GM19324 (cell line): ENCODE results near the gene ARSB.
"Not testable (repeated sequence)": the region's sequence is repeated elsewhere in the genome, so short reads cannot be mapped to it uniquely, and the experiment has no call there.

Experiments
- ATAC-seq: cut with Tn5 transposase; IDR thresholded peaks from one replicate; pipeline ENCODE4 v1.9.1; 2021; ENCODE audit warnings: mild to moderate bottlenecking, moderate library complexity; ENCODE audit not compliant: unreplicated experiment, low FRiP score

ARSB gene

DNA sequence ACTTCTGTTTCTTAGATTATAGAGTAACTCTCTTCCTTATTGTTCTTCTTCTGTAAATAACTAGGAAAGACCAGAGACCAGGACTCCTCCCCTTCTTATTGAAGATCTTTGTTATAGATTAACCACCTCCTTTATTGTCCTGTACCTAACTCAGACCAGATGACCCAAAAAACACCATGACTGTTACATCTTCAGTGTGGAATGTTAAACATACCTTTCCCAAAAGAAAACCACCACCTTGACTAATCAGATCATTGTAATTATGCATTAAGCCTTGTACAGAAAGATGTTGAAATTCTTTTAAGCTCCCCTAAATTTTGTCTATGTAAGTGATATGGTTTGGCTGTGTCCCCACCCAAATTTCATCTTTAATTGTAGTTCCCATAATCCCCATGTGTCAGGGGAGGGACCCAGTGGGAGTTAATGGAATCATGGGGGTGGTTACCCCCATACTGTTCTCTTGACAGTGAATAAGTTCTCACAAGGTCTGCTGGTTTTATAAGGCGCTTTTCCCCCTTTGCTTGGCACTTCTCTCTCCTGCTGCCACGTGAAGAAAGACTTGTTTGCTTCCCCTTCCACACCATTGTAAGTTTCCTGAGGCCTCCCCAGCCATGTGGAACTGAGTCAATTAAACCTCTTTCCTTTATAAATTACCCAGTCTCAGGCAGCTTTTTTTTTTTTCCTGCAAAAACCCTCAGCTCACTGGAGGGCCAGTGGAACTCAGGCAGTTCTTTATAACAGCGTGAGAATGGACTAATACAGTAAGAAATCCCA is 26.3 kb downstream of the ARSB start:
- ATAC-seq, result no peak

DNA sequence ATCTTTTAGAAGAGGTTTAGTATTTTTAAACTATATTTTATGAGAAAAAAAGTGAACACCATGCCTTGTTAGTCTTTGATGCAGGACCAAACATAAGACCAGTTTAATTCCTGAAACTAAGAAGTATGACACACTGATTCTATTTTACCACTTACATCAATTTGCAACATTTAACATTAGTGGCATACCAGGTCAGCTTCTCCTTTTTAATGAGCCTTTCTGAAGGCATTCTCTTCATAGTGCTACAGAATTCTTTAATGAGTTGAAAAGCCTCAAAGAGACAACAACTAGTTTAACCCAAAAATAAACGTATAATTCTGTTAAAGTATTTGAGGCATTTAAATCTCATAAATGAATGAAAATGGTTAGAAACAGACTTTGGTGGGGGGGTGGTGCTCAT is 28.2 kb downstream of the ARSB start:
- ATAC-seq, result no peak

DNA sequence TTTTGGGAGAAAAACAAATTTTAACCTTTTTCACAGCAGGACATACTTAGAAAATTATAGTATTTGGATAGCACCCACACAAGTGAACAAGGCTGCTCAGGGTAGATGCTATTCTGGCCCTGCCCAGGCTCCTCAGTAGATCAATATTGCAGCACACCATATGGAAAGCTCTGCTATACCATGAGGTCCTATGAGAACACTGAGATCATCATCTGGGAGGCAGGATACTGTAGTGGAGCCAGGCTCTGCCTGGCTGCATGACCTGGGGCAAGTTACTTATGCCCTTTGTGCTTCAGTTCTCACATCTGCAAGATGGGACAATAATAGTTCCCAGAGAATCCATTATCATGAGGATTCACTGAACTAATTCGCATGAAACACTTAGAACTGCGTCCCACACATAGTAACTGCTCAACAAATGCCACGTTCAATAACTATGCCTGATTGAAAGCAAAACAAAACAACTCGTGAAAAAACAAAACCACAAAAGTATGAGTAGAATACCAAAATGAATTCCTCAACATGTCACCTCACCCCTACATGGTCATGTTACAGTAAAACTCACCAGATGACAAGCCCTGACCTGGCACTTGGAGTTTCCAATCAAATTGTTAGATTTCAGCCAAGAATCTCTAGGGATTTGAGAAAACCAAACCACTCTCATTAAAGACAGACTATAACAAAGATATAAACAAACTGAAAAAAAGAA is 31.9 kb downstream of the ARSB start:
- no peak for ATAC-seq

DNA sequence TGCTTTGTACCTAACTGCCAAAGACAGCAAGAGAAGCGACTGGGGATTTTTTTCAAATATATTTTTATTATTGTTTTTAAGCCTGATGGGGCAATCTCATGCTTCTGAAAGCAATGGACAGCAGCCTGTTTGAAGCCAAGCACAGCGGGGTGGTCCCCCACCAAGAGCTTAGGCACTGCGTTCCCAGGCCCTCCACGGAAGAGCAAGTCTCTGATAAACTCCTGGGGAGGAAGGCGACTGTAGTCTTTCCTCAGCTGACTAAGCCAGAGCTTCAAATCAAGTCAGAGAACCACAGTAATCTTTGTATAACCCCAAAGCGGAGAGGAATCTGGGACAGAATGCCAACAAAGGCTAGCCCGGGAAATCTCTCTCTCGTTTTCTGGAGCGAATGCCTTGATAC is 54.4 kb downstream of the ARSB start:
- no peak for ATAC-seq

DNA sequence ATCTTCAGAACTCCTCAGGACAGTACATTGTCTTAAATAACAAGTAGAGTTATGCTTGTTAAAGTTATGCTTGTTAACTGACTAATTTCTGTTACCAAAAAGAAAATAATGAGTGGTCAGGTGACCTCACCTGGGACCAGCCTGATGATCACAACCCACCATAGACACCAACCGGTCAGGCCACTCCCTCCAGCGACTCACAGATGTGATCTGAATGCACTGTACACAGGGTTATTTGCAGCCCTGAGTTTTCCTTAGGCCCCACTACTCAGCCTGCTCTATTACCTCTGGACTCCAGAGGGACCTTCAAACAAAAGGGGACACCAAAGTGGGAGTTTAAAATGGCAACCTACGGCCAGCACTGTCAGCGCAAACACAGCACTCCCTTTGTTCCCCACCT is 55.3 kb downstream of the ARSB start:
- ATAC-seq, result no peak

DNA sequence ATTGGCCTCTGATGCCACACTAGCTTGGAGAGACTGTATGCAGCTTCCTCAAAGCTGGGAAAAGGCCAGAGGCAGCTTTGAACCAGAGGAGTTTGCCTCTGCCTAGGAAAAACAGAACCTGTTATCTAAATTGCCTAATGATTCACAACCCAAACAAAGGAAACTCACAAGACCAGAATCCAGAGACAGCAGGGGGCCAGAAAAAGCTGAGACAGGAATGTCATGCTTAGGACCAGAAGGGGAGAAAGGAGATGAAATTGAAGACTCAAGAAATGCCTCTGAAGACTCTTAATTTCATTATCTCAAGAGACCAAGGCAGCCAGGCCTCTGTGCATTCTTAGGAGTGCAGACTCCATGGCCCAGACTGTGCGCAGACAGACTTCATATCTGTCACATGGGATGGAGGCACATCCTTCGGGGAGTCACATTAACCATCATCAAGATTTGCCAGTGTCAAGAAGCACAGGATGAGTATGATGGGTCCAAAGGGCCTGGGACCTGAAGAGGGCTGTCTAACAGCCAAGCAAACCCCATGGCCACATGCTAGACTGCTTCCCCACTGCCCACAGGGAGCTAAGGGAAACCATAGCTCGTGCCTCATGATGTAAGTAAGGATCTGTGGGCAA is 57.3 kb downstream of the ARSB start:
- ATAC-seq, result no peak

DNA sequence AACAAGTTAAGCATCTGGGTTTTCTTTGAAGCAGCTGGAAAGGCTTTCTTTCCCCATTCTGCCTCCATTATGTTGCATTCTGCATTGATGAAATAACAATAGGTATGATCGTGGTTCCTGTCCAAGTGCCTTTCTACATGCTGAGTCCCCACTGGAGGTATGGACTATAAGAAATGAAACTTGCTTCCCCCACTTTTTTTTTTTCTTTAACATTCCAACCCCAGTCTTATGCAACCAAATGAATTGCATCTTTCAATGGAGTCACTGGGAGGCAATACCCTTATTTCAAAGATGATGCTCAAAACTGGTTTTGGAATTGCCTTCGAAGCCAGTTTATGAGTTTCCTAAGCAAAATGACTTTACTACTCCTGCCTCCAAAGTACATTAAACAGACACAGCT is 58.9 kb downstream of the ARSB start:
- ATAC-seq, result no peak

DNA sequence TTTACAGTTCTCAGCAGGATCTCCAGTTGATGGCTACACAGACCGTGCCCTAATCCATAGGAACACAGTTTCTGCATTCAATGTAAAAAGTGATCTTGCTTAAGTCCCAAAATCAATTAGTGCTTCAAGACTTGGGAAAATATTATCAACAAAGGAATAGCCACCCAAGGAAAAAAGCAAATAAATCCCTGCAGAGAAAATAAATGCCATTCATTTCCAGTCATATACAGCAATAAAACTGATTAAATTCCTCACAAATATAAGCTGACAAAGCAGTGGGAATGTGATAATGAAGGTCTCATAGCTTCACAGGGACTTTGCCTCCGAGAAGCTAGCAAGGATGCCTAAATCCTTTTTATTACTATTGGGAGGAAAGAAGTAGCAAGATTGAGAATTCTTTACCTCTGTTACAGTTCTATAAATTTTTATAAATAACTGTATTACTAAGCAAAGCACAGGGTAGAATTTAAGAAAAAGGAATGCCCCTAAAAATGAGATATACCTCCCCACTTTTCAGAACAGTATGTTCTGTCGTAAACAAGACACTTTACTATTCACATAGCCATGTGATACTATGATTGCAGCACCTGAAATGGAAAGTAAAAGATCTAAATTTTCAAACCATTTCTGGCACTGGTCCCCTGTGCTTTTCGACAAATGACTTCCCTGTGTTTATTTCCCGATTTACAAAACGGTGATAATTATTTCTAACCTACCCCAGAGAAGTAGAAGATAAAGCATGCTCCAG is 59.8 kb downstream of the ARSB start:
- ATAC-seq, result no peak

DNA sequence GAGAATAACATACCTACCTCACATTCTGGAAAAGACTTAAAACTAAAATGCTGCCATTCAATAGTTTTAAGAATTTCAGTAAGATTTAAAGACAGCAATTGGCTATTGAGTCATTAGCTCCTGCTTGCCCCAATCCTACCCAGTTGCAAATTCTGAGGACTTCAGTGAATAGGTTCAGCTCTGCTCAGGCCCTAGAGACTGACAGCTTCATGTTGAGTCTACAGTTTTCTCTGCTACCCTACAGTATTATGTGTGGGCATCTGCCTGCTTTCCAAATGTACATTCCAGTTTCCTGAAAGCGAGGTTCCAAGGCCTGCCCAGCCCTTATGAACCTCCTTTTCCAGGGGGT is 61.5 kb downstream of the ARSB start:
- ATAC-seq, result no peak

DNA sequence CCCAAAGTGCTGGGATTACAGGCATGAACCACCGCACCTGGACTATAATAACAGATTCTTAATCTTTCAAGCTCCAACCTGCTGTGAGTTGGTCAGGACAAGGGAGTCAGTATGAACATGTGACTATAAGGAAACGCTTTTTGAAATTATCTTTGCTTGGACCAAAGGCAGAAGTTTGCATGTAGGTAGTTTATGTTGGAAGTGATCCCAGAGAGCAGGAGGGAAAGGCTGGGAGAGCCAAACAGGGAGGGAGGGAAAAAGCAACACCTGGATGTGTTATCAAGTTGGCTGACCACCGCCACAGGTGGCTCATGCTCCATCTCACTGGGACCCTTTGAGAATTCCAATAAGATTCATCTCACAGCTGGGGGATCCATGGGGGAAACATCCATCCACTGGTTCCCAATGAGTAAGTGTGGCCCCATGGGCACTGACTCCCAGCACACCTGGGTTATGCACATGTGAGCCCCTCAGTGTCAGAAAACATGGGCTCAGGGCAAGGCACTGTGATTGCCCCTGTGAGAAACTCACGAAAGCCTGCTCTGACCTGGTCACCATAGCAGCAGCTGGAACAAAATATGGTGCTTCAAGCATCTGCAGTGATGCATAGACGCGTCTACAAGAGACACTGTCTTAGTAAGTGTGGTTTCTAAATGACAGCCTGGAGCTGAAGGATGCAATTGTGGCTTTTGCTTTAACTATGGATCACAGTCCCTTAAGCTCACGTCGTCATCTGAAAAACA is 62.1 kb downstream of the ARSB start:
- no peak for ATAC-seq

DNA sequence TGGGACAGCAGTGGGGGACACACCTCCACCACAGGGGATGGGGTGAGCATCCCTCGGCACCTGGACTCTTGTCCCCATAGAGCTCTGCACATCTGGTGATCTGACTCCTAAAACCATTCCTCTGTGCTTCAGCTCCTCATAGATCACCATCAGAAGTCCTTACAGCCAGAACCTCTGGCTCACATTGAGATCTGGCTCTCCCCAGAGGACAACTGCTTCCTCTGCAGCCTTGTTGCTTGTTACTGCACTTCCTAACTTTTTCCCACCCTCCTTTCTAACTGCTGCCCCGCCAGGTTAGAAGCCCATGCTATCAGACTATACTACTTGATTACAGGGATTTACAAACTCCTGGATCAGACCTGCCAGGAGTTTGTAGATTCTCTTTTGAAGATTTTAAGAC is 64.5 kb downstream of the ARSB start:
- no peak for ATAC-seq

DNA sequence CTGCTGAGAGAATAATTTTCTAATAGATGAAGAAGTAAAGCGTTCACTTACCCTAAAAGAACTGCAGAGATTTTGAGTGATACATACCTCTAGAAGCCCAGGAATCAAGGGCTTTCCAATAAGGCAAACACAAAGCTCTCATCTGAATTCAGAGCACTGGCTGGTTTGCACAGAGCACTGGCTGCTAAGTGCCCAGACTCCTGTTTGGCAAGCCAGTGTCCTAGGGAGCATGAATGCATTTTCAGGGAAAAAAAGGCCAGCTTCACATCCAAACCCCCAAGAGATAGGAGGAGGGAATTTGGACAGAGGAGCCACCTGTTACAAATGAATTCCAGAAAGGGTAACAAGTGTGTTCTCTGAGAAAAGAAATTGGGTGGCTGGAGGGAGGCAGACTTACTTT is 65.3 kb downstream of the ARSB start:
- ATAC-seq, result no peak

DNA sequence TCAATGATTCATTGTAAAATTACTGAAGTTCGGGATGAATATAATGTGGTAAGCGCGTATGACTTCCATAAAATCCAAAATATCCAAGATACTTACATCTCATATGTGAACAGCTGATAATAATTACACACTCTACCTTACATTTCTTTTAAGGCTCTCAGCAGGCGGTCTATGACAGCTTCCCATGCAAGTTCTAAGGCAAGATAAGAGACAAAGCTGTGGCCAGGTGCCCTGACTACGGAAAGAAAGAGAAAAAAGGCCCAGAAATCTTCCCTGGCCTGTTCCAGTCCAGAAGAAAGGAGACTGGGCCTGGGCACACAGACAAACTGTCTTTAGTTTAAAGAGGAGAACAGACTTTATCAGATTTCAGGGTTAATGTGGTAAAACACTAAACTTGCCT is 69.1 kb downstream of the ARSB start:
- no peak for ATAC-seq

DNA sequence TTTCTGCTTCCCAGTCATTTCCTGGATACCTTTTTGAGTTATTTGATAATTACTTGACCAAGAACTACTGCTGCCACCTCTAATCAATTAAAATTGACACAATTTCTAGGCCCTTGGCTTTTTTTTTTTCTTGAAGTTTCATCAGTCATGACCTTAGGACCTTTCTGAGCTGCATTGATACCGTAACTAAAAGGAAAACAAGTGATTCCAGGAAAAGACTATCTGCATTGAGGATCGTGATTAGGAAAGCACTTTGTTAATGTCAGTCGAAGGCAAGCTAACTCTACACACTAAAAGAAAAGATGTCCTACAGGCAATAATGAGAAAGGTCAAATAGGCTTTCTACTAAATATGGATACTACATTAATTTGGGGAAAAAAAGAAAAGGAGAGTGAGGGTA is 69.9 kb downstream of the ARSB start:
- no peak for ATAC-seq

DNA sequence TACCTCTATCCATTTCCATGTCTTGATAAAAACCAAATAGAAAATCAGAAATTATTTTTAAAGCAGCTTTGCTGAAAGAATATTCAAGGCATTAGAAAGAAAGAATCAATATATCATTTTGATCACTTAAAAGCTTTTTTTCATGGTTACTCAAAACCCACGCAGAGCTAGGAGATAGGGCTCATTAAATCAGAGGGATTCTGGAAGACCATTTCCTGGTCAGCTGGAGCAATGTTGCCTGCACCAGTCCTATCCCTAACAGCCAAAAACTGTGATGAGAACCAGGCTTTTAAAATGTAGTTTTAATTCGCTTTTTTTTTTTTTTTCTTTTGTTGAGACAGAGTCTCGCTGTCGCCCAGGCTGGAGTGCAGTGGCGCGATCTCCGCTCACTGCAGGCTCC is 72.3 kb downstream of the ARSB start:
- ATAC-seq, result no peak

DNA sequence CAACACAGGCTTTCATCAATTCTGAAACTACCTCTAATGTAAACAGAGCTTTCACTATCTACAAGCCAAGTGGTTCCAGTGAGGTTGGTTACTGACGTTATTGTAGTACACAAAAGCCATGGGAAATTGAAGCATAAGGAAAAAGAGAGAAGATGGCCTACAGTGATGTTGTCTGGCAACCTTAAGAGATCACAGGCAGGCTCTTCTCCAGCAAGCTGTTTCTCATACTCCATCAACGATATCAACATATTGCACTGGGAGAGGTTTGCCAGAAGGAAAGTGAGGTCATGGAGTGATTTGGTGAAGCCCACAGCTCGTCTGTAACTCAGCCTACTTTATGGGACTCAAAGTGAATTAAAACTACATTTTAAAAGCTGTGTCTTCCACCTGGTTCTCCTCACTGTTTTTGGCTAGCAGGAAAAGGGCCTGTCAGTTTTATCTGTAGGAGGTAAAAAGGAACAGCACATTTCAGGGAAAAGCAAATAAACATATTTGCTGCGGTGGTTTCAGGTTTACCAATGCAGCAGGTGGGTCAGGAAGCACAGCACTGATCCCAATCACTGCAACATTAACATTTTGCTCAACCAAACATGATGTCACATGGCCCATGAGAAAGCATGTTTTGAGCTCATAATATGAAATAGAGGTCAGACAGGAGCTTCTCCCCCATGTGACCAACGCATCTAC is 72.9 kb downstream of the ARSB start:
- no peak for ATAC-seq

DNA sequence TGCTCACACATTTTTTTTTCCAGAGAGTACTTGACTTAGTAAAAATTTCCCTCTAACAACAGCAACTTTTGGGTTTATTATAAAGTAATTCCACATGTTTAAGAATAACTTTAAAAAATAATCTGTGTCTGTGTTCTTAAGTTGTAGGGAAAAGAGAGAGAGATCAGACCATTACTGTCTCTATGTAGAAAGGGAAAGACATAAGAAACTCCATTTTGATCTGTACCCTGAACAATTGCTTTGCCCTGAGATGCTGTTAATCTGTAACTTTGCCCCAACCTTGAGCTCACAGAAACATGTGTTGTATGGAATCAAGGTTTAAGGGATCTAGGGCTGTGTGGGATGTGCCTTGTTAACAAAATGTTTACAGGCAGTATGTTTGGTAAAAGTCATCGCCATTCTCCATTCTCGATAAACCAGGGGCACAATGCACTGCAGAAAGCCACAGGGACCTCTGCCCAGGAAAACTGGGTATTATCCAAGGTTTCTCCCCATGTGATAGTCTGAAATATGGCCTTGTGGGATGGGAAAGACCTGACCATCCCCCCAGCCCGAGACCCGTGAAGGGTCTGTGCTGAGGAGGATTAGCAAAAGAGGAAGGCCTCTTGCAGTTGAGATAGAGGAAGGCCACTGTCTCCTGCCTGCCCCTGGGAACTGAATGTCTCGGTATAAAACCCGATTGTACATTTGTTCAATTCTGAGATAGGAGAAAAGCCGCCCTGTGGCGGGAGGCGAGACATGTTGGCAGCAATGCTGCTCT is 75.7 kb downstream of the ARSB start:
- not testable (repeated sequence) for ATAC-seq

DNA sequence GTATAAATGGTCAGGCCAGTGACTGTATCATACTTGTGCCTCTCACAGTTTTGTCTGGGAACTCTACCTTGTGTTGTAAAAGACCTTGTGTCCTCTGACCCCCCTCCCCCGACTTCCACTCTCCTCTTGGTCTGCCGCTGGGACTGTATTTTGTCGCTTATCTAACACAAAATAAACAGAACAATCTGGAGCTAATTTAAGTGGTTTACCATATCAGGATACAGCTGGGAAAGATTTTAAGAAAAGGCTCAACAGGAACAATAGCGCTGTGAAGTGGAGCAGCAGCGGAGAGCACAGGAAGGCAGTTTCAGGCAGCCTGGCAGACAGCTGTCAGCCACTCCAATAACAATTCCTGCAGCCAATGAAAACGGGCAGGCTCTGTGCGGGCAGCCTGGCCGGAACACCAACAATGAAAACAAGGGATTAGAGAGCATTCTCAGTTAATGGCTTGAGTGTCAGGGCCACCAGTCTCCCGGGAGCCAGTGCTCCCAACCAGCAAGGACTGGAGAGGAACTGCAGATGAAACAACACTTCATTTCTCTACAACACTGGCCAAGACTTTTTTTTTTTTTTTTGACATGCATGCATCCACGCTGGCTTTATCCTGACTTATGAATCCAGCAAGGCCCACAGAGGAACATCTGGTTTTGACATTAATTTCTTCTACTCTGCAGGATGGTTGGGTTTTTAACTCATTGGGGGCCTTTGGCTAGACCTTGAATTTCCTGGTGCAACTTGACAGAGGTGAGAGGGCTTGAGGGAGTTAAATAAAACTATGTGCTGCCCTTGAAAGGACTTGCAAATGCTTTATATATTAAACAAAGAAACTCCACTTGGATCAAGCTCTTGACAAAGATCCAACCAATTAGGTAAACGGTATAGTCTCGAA is 76.7 kb downstream of the ARSB start:
- no peak for ATAC-seq
